Measurements from ENCODE around the gene CACNB4.
"Not testable (repeated sequence)": the region's sequence is repeated elsewhere in the genome, so short reads cannot be mapped to it uniquely, and the experiment has no call there.

The CACNB4 gene

GRCh38 chr2:152050915-152051314 is 47.9 kb downstream of the CACNB4 start:
- DNase-seq (ENCODE audit: low read depth) = no peak

GRCh38 chr2:152050341-152050740 is 48.5 kb downstream of the CACNB4 start:
- no peak for DNase-seq (ENCODE audit: low read depth)

- DNase-seq (ENCODE audit: low read depth) = no peak
Observed at GRCh38 chr2:152049541-152049940, 49.3 kb downstream of the CACNB4 start.

- no peak for DNase-seq (ENCODE audit: low read depth)
Observed at GRCh38 chr2:152047824-152048471, 50.9 kb downstream of the CACNB4 start.

GRCh38 chr2:152046940-152047339 is 51.9 kb downstream of the CACNB4 start:
- DNase-seq (ENCODE audit: low read depth) = no peak

- no peak for DNase-seq (ENCODE audit: low read depth)
Observed at GRCh38 chr2:152042636-152043615, 55.9 kb downstream of the CACNB4 start.

GRCh38 chr2:152038441-152038958 is 60.3 kb downstream of the CACNB4 start:
- DNase-seq (ENCODE audit: low read depth) = no peak

GRCh38 chr2:152037743-152038435 is 61.0 kb downstream of the CACNB4 start:
- no peak for DNase-seq (ENCODE audit: low read depth)

GRCh38 chr2:152036611-152037469 is 62.0 kb downstream of the CACNB4 start:
- peak; percentile 72 for DNase-seq (ENCODE audit: low read depth)

- DNase-seq (ENCODE audit: low read depth) = no peak
Observed at GRCh38 chr2:152034257-152034801, 64.5 kb downstream of the CACNB4 start.

- no peak for DNase-seq (ENCODE audit: low read depth)
Observed at GRCh38 chr2:152033011-152033925, 65.6 kb downstream of the CACNB4 start.

- no peak for DNase-seq (ENCODE audit: low read depth)
Observed at GRCh38 chr2:152031747-152032306, 67.0 kb downstream of the CACNB4 start.

- DNase-seq (ENCODE audit: low read depth) = not testable (repeated sequence)
Observed at GRCh38 chr2:152030596-152031328, 68.1 kb downstream of the CACNB4 start.

- peak; percentile 24 for DNase-seq (ENCODE audit: low read depth)
Observed at GRCh38 chr2:152028182-152028862, 70.5 kb downstream of the CACNB4 start.

- DNase-seq (ENCODE audit: low read depth) = peak; percentile 73
Observed at GRCh38 chr2:152025678-152026287, 73.1 kb downstream of the CACNB4 start.

GRCh38 chr2:152024477-152024876 is 74.4 kb downstream of the CACNB4 start:
- DNase-seq (ENCODE audit: low read depth) = no peak

GRCh38 chr2:152022090-152022489 is 76.8 kb downstream of the CACNB4 start:
- no peak for DNase-seq (ENCODE audit: low read depth)

- not testable (repeated sequence) for DNase-seq (ENCODE audit: low read depth)
Observed at GRCh38 chr2:152021001-152021400, 77.8 kb downstream of the CACNB4 start.

All from iris pigment epithelial cell (primary cell).